Stimulated activated CD4-positive, alpha-beta T cell treated with anti-CD3 and anti-CD28 coated beads, Interleukin-1b, Interleukin-23, amount 100 ng/mL, for 4 hours (primary cell): Measurements from ENCODE around the gene NCAPG2.

ENCODE experiments used
- DNase-seq, 2 donors: peaks; one replicate each; pipeline ENCODE4 v3.0.0-alpha.2; 2020; ENCODE audit warnings: low read depth in 2 of 2

Gene NCAPG2

GRCh38 chr7:158704524-158705233, at the start of gene NCAPG2:
TSS of gene NCAPG2 (minus strand) at chr7:158704804. CDS start at chr7:158701899, 2,905 bp downstream.
- DNase-seq = peak; percentile 97 to 99

DNA sequence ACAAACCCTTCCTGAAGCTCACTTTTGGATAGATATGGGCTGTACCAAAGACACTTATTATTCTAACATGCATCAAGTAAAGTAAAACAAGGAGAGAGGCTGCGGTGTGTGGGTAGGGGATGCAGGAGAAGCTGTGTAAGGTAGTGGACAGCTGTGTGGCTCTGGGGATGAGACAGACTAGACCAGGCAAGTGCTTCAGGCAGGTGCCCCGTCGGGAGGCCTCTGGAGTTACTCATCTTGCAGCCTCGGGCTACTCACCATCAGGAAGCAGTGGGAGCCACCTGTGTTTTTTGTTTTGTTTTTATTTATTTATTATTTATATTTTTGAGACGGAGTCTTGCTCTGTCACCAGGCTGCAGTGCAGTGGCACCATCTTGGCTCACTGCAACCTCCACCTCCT, 49.3 kb upstream of the NCAPG2 start:
- no peak for DNase-seq

- no peak for DNase-seq
Observed at GRCh38 chr7:158751751-158752150, 47.1 kb upstream of the NCAPG2 start.

- DNase-seq = no peak
Observed at GRCh38 chr7:158751199-158751598, 46.6 kb upstream of the NCAPG2 start.

DNA sequence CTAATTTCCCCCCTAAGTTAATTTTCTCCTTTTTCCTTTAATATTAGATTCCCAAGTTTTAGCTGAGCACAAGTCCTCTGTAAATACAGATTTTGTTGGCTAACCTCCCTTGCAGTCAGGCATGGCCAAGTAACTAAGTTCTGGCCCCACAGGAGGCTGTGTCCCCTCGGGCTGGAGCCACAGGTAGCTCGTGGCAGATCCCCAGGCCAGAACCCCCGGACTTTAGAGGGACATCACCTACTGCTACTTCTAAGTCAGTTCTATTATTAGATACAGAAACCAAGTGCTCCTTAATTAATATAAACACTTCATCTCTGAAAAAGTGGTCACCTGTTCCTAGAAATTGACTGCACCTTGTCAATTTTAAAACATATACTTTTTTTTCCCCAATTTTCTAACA, 46.1 kb upstream of the NCAPG2 start:
- DNase-seq = no peak

DNA sequence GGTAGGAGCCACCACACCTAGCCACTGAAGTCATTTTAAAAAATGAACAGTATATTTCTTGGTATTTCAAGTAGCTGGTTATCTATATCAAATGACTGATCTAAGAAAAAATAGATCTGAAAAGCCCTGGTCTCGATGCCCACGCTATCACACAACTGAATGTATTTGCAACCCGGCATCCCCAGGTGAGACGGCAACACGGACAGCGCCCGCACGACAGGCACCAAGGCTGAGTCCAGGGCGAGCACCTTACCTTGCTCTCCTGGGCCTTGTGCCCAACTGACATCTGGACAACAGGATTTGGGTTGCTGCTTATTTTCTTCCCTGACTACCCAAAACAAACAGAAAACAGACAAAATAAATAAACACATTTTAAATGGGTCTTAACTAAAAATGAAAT, 44.8 kb upstream of the NCAPG2 start:
- no peak for DNase-seq

DNA sequence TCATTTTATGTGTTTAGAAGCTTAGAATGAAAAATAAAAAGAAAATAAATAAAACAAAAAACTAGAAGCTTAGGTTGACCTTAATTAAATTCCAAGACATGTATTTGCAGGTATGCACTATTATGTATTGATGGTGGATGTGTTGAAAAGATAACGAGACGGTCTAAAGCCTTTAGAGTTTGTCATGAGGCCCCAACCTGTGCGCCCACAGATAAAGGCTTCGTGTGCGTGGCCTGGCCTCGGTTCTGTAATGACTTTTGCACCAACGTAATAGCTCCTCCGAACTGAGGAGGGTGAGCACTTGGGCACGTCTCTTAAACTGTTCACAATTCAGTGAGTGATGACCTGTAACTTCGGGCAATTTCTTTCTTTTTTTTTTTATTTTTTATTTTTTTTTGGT, 43.7 kb upstream of the NCAPG2 start:
- no peak for DNase-seq

GRCh38 chr7:158747408-158747807, 42.8 kb upstream of the NCAPG2 start:
- DNase-seq = no peak

DNA sequence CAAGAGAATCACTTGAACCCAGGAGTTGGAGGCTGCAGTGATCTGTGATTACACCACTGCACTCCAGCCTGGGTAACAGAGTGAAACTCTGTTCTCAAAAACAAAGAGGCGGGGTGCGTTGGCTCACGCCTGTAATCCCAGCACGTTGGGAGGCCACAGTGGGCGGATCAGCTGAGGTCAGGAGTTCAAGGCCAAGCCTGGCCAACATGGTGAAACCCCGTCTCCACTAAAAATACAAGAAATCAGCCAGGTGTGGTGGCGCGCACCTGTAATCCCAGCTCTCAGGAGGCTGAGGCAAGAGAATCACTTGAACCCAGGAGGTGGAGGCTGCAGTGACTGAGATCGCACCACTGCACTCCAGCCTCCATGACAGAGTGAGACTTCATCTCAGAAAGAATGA, 42.4 kb upstream of the NCAPG2 start:
- DNase-seq = no peak

GRCh38 chr7:158745057-158745715, 40.6 kb upstream of the NCAPG2 start:
- no peak for DNase-seq

DNA sequence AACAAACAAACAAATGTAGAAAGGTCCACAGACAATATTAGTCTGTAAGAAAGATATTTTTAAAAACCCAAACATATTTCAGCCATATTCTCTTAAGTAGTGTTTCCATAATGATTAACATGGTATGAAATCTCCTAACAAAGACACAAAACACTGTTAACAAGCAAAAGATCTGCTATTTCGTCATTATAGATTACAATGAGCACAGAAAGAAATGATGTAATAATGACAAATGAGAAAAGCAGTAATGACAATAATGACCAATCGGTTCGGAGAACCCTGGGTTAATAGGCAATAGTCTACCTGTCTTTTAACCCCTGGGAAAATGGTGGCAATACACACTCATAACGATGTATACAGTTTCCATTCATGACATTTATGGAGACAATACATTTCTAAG, 39.5 kb upstream of the NCAPG2 start:
- DNase-seq = no peak

DNA sequence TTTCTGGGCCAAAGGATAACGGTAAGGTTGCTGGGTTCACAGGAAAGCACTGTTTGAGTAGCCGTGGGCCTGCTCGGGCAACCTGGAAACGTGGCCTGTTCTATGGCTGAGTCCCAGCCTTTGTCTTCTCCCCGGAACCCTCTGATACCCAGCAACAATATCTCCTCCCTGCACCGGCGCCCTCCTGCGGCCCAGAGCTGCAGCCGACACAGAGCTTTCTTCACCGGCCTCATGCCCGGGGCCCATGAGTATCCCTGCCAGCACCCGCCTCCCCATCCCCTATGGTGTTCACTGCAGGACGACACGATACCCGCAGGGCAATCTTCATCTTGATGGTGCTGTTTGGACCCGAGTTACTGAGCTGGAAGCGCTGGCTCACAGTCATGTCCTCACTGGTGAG, 38.6 kb upstream of the NCAPG2 start:
- DNase-seq = no peak

- DNase-seq = no peak
Observed at GRCh38 chr7:158742065-158742821, 37.6 kb upstream of the NCAPG2 start.

DNA sequence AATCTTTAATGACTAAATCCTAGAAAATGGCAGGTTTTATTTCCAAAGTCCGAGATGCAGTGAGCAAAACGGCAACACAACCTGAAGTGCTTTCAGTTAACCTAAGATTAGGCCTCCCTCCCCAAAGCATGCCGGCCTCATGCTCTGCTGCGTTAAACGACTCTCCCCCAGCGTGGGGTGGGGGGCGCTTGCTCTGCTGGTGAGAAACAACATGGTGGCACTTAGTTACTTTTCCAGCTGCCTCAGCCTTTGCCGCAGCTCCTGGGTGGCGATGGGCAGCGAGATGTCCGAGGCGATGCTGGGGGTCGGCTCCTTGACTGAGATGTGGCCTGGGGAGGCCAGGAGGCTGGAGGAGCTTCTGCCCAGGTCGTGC, 36.7 kb upstream of the NCAPG2 start:
- DNase-seq = no peak

DNA sequence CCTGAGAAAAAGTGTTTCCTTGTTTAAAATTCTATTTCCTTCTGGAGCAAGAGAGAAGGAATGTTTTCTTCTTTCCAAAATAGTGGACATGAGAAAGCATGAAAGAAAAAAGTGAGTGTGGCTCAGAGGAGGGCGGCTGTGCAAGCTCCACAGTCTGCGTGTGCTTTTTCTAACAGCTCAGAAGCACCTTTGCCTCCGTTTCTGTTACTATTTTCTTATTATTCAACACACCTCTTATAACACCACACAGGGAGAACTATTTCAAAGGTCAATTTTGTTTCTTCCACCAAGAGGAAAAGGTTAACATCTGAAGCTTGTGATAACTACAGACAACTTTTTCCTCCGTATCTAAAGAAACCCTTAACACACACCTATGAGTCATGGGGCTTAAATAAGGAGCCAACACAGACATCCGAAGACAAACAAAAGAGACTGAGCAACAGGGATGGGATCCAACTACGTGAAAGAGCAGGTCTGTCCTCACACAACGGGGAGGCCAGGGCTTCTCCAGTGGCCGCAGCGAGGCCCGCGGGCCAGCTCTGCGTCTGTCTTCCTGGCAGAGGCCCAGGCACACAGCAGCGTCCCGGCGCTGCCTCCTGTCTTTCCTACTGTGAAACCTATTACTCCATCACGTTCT, 36.2 kb upstream of the NCAPG2 start:
- DNase-seq = no peak

DNA sequence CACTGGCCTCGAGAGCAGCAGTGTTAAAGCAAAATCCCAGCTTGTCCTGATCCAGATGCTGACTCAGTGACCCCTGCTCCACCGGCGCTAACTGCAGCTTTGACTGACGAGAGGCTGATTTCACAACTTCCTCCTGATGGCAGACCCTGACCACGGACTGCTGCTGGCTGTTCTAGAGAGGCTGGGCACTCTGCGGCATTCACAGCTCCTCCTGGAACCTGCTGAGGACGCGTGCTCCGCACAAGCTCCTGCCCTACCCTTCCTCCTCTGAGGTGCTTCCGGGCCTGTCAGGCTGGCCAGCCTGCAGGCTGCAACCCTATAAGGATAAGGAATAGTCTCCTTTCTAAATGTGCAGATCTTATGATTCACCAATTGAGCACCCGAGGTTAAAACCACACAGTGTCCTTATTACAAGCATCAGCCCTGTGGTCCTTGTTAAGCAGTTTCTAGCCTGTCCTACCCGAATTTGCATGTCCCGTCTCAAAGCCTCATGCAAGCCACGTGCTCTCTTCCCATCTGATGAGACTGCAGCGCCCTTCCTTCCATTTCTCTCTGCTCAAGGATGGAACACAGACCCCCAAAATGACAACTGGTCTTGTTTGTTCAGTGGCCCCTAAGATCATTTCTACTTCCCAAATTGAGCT, 35.5 kb upstream of the NCAPG2 start:
- DNase-seq = no peak

DNA sequence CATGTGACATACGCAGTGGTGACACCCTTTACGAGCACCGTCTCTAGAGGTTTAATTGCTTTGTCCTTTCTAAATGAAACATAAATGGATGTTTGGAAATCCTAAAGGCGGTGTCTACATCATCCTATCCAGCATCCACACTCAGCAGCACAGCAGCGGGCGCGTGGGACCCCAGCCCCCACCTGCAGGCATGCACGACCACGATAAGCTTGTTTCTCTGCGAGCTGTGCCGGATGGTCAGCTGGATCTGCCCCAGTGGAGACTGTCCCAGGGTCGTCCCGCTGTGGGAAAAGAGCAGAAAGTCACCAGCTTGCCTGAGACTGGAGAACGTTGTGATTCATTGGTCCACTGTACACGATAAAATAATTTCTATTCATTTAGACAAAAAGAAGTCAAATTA, 34.2 kb upstream of the NCAPG2 start:
- DNase-seq = no peak

DNA sequence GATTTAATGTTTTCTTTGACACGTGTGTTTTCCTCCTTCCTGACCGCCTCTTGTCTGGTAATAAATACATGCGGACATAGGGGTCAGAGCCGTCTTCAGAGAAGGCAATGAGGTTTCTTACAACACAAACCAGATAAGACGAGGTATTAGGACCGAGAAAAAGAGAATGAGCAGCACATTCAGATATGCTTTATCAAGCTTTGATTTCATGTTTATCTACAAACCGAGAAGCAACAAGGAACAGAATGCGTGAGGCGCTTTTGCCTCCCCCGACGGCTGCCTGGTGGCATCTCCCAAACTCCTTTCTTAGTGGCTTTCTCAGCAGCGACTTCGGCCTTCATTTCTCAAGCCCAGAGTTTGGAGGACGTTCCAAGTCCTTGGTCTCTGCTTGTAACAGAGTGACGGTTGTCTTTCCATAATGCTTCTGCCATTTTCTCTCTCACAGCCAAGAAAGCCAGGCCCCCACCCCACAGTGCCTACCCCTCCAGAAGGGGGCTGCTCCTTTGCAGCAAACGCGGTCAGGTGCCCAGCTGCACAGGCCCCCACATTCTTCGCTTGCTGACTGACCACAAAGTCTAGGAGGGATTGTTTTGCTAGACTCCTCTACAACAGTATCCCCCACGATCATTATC, 32.6 kb upstream of the NCAPG2 start:
- DNase-seq = no peak

GRCh38 chr7:158735935-158736334, 31.3 kb upstream of the NCAPG2 start:
- no peak for DNase-seq

DNA sequence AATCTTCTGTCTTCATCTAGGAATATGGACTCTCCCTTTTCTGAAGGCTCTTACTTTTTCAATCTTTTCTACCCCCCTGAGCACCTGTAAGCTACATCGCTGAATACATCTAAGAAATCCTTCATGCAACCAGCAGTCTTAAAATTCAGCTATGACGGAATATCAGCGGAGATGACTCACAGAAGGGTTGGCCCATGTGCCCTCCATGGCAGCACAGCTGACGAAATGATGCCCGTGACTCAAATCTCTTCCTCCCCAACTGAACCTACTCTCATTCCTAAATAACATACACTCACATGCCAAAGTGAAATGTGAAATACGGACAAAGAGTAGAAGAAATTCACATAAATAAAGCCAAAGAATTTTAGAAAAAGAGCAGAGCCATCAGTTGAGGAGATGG, 30.3 kb upstream of the NCAPG2 start:
- DNase-seq = no peak

GRCh38 chr7:158733775-158734494, 29.3 kb upstream of the NCAPG2 start:
- DNase-seq = no peak
